SK-N-SH (cell line): ENCODE measurements around the gene HSPB7. TPM values are rescaled to one million over a fixed set of nuclear protein-coding genes. Genes with fewer than 3 reads are reported as not detected.
"Not testable (repeated sequence)": the region's sequence is repeated elsewhere in the genome, so short reads cannot be mapped to it uniquely, and the experiment has no call there.

Experiments used
- CTCF ChIA-PET: fragments of 300-600, 350-600 bp; formaldehyde crosslinking; extraction: SDS; loops from one replicate; lab custom pipeline; 2021; lab: Yijun Ruan, JAX
- POLR2A ChIA-PET: fragments of 350-600 bp; sonication (Branson Sonifier 250); formaldehyde crosslinking; extraction: SDS; loops from one replicate; lab custom pipeline; 2020; ENCODE audit warnings: antibody characterized with exemption, inconsistent platforms; lab: Yijun Ruan, JAX
- DNase-seq: peaks from one replicate; pipeline ENCODE4 v3.0.0; 2012
- H2AFZ ChIP-seq: fragments of 200-600 bp; sonication (generic); 2 replicates; pipeline ENCODE4 v1.8.1; 2016; ENCODE audit warnings: antibody characterized with exemption, mild to moderate bottlenecking, low read depth
- H3F3A ChIP-seq: fragments of 200-600 bp; sonication (generic); replicated peaks from 2 replicates; pipeline ENCODE3; 2016; ENCODE audit warnings: antibody characterized with exemption, mild to moderate bottlenecking; ENCODE audit not compliant: insufficient read depth
- H3K27ac ChIP-seq, 2 experiments: fragments of 200-500 bp in 1 of 2; fragments of 200-600 bp in 1 of 2; sonication (Bioruptor generic) in 1 of 2; sonication (generic), shearing (Covaris generic) in 1 of 2; 2 replicates each; pipeline versions ENCODE4 v1.5.1 to v1.6.1; 2014 to 2016; ENCODE audit warnings: low read depth in 2 of 2, inconsistent platforms in 1 of 2, low read length in 1 of 2, mild to moderate bottlenecking in 1 of 2, mixed read lengths in 1 of 2
- H3K27me3 ChIP-seq: fragments of 200-600 bp; sonication (generic), shearing (Covaris generic); 2 replicates; pipeline ENCODE4 v1.6.1; 2016; ENCODE audit warnings: mixed run types; ENCODE audit not compliant: insufficient read depth
- H3K36me3 ChIP-seq, 2 experiments: fragments of 200-500 bp in 1 of 2; fragments of 200-600 bp in 1 of 2; sonication (Bioruptor generic) in 1 of 2; sonication (generic) in 1 of 2; replicated peaks in 1 of 2; 2 replicates each; pipeline versions ENCODE3 to v1.5.1; 2014 to 2016; ENCODE audit warnings: low read length in 1 of 2, mild to moderate bottlenecking in 1 of 2; ENCODE audit not compliant: insufficient read depth in 2 of 2, control insufficient read depth in 1 of 2
- H3K4me1 ChIP-seq, 2 experiments: fragments of 200-500 bp in 1 of 2; fragments of 200-600 bp in 1 of 2; sonication (Bioruptor generic) in 1 of 2; sonication (generic), shearing (Covaris generic) in 1 of 2; 2 replicates each; pipeline versions ENCODE4 v1.5.1 to v1.6.1; 2014 to 2016; ENCODE audit warnings: low read depth in 1 of 2, low read length in 1 of 2, mixed run types in 1 of 2; ENCODE audit not compliant: insufficient read depth in 2 of 2, control insufficient read depth in 1 of 2
- H3K4me2 ChIP-seq: fragments of 200-600 bp; sonication (generic), shearing (Covaris generic); 2 replicates; pipeline ENCODE4 v1.6.1; 2017; ENCODE audit warnings: mixed run types
- H3K4me3 ChIP-seq, 2 experiments: fragments of 200-500 bp in 1 of 2; fragments of 200-600 bp in 1 of 2; sonication (Bioruptor generic) in 1 of 2; sonication (generic), shearing (Covaris generic) in 1 of 2; 2 replicates each; pipeline versions ENCODE4 v1.5.1 to v1.8.1; 2014 to 2016; ENCODE audit warnings: low read depth in 2 of 2, inconsistent platforms in 1 of 2, low read length in 1 of 2, mild to moderate bottlenecking in 1 of 2, mixed read lengths in 1 of 2, moderate library complexity in 1 of 2
- H3K79me2 ChIP-seq: fragments of 200-600 bp; sonication (generic); 2 replicates; pipeline ENCODE4 v1.8.1; 2017; ENCODE audit warnings: mild to moderate bottlenecking; ENCODE audit not compliant: insufficient read depth
- H3K9ac ChIP-seq: fragments of 200-600 bp; sonication (generic); 2 replicates; pipeline ENCODE4 v1.6.1; 2017; ENCODE audit warnings: mixed run types
- H3K9me2 ChIP-seq: fragments of 200-600 bp; sonication (generic); 2 replicates; pipeline ENCODE4 v1.6.1; 2017; ENCODE audit warnings: mixed run types
- H3K9me3 ChIP-seq: fragments of 200-600 bp; sonication (generic); 2 replicates; pipeline ENCODE4 v1.6.1; 2017; ENCODE audit warnings: mixed run types, mild to moderate bottlenecking, moderate library complexity
- H4K20me1 ChIP-seq: fragments of 200-600 bp; sonication (generic); 2 replicates; pipeline ENCODE4 v1.6.1; 2017; ENCODE audit warnings: mild to moderate bottlenecking, mixed run types; ENCODE audit not compliant: insufficient read depth
- CHD2 ChIP-seq: fragments of 150-350 bp; IDR thresholded peaks from 2 replicates; pipeline ENCODE4 v1.6.1; 2018; ENCODE audit warnings: low read length; ENCODE audit not compliant: partially characterized antibody
- EP300 ChIP-seq, 2 experiments: IDR thresholded peaks; 2 replicates each; pipeline versions ENCODE4 v1.4.0 to v1.6.1; 2012; ENCODE audit warnings: borderline replicate concordance in 1 of 2, low read depth in 1 of 2, low read length in 1 of 2
- EZH2phosphoT487 ChIP-seq: fragments of 200-600 bp; sonication (generic); IDR thresholded peaks from 2 replicates; pipeline ENCODE4 v1.6.1; 2017; ENCODE audit warnings: low read depth, mixed run types, mild to moderate bottlenecking, antibody characterized with exemption, moderate library complexity, borderline replicate concordance
- FOSL2 ChIP-seq: IDR thresholded peaks from 2 replicates; pipeline ENCODE4 v1.4.0; 2012; ENCODE audit warnings: low read depth, mild to moderate bottlenecking, moderate library complexity, borderline replicate concordance
- FOXM1 ChIP-seq: IDR thresholded peaks from 2 replicates; pipeline ENCODE4 v1.4.0; 2012; ENCODE audit warnings: low read depth, mild to moderate bottlenecking
- IRF3 ChIP-seq: fragments of 150-350 bp; IDR thresholded peaks from 2 replicates; pipeline ENCODE4 v1.6.1; 2016; ENCODE audit warnings: mild to moderate bottlenecking, low read depth, low read length
- JUND ChIP-seq: IDR thresholded peaks from 2 replicates; pipeline ENCODE4 v1.4.0; 2012
- MEF2A ChIP-seq: IDR thresholded peaks from 2 replicates; pipeline ENCODE4 v1.4.0; 2012; ENCODE audit warnings: low read depth, borderline replicate concordance
- MXI1 ChIP-seq: IDR thresholded peaks from 2 replicates; pipeline ENCODE4 v1.6.1; 2012; ENCODE audit warnings: mild to moderate bottlenecking, low read depth, low read length, improper control_type of control experiment
- NFIC ChIP-seq: IDR thresholded peaks from 2 replicates; pipeline ENCODE4 v1.4.0; 2012; ENCODE audit warnings: borderline replicate concordance
- NRF1 ChIP-seq: IDR thresholded peaks from 2 replicates; pipeline ENCODE4 v1.6.1; 2012; ENCODE audit warnings: low read depth, mild to moderate bottlenecking, low read length
- RXRA ChIP-seq: IDR thresholded peaks from 2 replicates; pipeline ENCODE4 v1.4.0; 2012; ENCODE audit warnings: low read depth, mild to moderate bottlenecking, borderline replicate concordance
- SMC3 ChIP-seq: IDR thresholded peaks from 2 replicates; pipeline ENCODE4 v1.6.1; 2012; ENCODE audit warnings: low read depth, low read length, improper control_type of control experiment
- TCF12 ChIP-seq: IDR thresholded peaks from 2 replicates; pipeline ENCODE4 v1.4.0; 2012
- USF2 ChIP-seq: fragments of 150-350 bp; IDR thresholded peaks from 2 replicates; pipeline ENCODE4 v1.6.1; 2017; ENCODE audit warnings: antibody characterized with exemption, low read length, low read depth, borderline replicate concordance
- WGBS: methylation state at CpG from one replicate; pipeline ENCODE4 v1.1.6; 2017; ENCODE audit warnings: low lambda C conversion rate; 5-methylcytosine and 5-hydroxymethylcytosine counted together
- polyA plus RNA-seq, 3 experiments: library from polyadenylated mRNA; depleted of rRNA; stranded (reverse); fragments of >200 nt; gene quantifications; 2 replicates each; pipeline ENCODE4 v1.2.3, GENCODE V29; 2012
- TF ChIP-seq, protein P1 (sequence below): IDR thresholded peaks from 2 replicates; pipeline ENCODE4; 2012
- TF ChIP-seq, protein P2 (sequence below): IDR thresholded peaks from 2 replicates; pipeline ENCODE4 v1.4.0; 2012; ENCODE audit warnings: low read depth, borderline replicate concordance

HSPB7 gene
- polyA plus RNA-seq, 1 of the 3 experiments (the other 2 are of a cell fraction) = 0.05 TPM

DNA sequence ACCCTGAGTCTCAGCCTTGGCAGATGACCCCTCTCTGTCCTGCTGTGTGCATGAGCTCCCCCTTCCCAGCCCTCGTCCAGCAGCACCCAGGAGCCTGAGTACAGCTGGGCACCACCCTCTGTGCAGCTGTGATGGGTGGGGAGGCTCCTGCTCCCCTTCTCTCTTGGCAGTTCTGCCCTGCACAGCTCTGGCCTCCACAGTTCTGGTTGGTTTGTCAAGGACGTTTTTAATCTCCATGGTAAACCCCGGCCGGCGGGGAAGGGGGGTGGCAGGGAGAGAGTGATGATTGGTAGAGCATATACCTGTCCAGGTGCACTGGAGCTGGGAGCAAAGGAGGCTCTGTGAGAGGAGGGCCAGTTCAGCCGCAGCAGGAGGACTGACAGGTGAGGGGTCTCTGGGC, 3.8 kb upstream of the HSPB7 start, which contains the start of gene CLCNKA:
TSS of gene CLCNKA (plus strand) at position 356 of the 400 bp plus-strand sequence. CDS start 584 bp downstream, outside the sequence.
- Histone ChIP-seq H3K9me3 (no peaks in the 10 kb centered on the region), H3K4me1 (peaks cover 10 to 34% of the 10 kb centered on the region in 2 experiments; a peak in 2 of 4 replicates), H3K36me3 (no peaks in the 10 kb centered on the region), H3K4me2 (no peak within 1 kb of the TSS)
- POLR2A ChIA-PET = interaction anchor here (0.6 kb wide), 1 partner anchor 10 kb away, joined by 3 read pairs; no protein-coding TSS in a partner anchor
- no peak for TF ChIP-seq EZH2phosphoT487
- TF ChIP-seq RXRA = no peak
- no peak for TF ChIP-seq SMC3
- TF ChIP-seq NRF1 = no peak
- TF ChIP-seq MXI1 = no peak
- TF ChIP-seq EP300 (IDR thresholded peaks at IDR 0.05; ENCODE audit: borderline replicate concordance in 1 of 2, low read depth in 1 of 2, low read length in 1 of 2) = no peak
- TF ChIP-seq, protein P1, sequence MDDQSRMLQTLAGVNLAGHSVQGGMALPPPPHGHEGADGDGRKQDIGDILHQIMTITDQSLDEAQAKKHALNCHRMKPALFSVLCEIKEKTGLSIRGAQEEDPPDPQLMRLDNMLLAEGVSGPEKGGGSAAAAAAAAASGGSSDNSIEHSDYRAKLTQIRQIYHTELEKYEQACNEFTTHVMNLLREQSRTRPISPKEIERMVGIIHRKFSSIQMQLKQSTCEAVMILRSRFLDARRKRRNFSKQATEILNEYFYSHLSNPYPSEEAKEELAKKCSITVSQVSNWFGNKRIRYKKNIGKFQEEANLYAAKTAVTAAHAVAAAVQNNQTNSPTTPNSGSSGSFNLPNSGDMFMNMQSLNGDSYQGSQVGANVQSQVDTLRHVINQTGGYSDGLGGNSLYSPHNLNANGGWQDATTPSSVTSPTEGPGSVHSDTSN = no peak
- no peak for TF ChIP-seq IRF3
- TF ChIP-seq MEF2A = no peak
- no peak for TF ChIP-seq USF2
- TF ChIP-seq, protein P2, sequence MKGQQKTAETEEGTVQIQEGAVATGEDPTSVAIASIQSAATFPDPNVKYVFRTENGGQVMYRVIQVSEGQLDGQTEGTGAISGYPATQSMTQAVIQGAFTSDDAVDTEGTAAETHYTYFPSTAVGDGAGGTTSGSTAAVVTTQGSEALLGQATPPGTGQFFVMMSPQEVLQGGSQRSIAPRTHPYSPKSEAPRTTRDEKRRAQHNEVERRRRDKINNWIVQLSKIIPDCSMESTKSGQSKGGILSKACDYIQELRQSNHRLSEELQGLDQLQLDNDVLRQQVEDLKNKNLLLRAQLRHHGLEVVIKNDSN = no peak
- TF ChIP-seq FOXM1 = no peak
- TF ChIP-seq FOSL2 = no peak
- no peak for TF ChIP-seq JUND
- TF ChIP-seq CHD2 = no peak
- no peak for TF ChIP-seq TCF12
- TF ChIP-seq NFIC = no peak
- TF ChIP-seq, all 33 proteins: peak for 0
- CTCF ChIA-PET = interaction anchor here (1.1 to 1.3 kb wide), 3 partner anchors 12 to 27 kb away, joined by 4 to 5 read pairs (median 4); no protein-coding TSS in a partner anchor
- Histone ChIP-seq H2AFZ (no peak within 1 kb of the TSS), H4K20me1 (no peaks in the 10 kb centered on the region), H3K27ac (no peak within 1 kb of the TSS), H3K79me2 (no peaks in the 10 kb centered on the region), H3K9me2 (no peaks in the 10 kb centered on the region), H3K9ac (no peak within 1 kb of the TSS), H3K4me3 (no peak within 1 kb of the TSS), H3F3A (no peaks in the 10 kb centered on the region), H3K27me3 (no peaks in the 10 kb centered on the region)
- DNase-seq = no peak
- WGBS = 68% methylated on average over 6 of the region's 6 CpGs

DNA sequence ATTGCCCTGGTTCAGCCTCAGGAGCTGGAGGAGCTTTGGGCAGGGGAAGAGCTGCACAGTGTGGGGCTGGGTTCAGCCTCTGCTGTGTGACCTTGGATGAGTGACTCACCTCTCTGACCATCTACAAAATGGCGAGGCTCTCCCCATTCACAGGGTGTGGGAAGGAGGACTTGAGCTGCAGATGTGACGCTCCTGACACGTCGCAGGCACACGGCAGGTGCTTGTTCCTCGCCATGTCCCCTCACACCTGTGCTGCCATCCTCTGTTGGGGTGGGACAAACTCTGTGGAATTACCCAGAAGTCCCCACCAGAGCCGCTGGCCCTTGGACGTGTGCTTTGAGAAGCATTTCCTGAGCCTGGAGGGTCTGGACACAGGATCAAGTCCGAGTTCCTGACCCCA, 3.0 kb upstream of the HSPB7 start:
- H3K36me3 ChIP-seq, H4K20me1 ChIP-seq, H3K4me2 ChIP-seq, H3K9me3 ChIP-seq, CTCF ChIA-PET, H3F3A ChIP-seq, DNase-seq, H3K79me2 ChIP-seq, H2AFZ ChIP-seq, H3K27ac ChIP-seq, H3K9ac ChIP-seq, H3K4me3 ChIP-seq, H3K9me2 ChIP-seq, H3K27me3 ChIP-seq: not testable (repeated sequence)
- 85% methylated on average over 3 of the region's 9 CpGs for WGBS
- peaks cover 10 to 34% of the 10 kb centered on the region in 2 experiments; a peak in 2 of 4 replicates for H3K4me1 ChIP-seq
- POLR2A ChIA-PET = interaction anchor here (0.6 kb wide), 2 partner anchors 9 to 1416 kb away, joined by 3 to 4 read pairs; no protein-coding TSS in a partner anchor
